Measurements from ENCODE around the gene ATP2B2.

The ATP2B2 gene

DNA sequence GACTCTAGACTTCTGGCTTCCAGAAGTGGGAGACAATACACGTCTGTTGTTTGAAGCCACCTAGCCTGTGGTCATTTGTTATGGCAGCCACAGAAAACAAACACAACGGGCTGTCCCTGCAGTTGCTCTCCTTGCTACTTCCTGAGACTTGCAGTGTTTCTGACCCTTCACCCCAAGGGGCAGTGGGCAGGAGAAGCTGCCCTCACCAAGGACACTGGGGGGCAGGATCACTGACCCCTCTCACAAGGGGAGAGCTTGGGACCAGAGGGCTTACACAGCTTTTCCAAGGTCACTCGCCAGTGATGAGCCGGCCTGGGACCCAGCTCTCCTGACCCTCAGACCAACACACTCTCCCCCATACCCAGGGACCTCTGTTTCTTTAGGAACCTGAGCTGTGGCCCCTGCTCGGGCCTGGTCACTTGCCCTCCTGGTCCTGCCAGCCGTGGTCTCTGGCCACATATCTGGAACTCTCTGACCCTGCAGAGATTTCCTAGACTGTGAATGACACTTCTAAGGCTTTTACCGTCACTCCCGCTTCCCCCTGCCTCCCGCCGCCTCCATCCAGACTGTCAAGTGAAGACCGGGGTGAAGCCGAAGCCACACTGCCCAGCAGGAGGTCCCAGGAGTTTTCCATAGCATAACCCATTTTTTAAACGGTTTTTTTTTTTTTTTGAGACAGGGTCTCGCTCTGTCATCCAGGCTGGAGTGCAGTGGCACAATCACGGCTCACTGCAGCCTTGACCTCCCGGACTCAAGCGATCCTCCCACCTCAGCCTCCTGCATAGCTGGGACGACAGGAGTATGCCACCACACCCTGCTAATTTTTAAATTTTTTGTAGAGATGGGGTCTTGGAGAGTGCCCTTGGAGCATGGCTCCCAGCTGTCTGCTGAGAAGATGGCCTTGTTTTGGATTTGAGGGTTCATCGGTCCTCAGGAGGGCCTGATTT, 4.4 kb downstream of the ATP2B2 start:
- no peaks in the 10 kb centered on the region for H3K4me1 ChIP-seq (ENCODE audit: insufficient read depth, low read length)
- no peaks in the 10 kb centered on the region for H3K9me3 ChIP-seq (ENCODE audit: insufficient read depth, low read length, severe bottlenecking)
- ATAC-seq (ENCODE audit: insufficient read depth, low read depth) (no peak), DNase-seq (no peak)
- H2AFZ ChIP-seq (ENCODE audit: low read depth, low read length) = no peak overlapping the region
- no peak for TF ChIP-seq EZH2 (IDR thresholded peaks at IDR 0.05; ENCODE audit: borderline replicate concordance, low read depth, low read length, severe bottlenecking)
- TF ChIP-seq, protein P1, sequence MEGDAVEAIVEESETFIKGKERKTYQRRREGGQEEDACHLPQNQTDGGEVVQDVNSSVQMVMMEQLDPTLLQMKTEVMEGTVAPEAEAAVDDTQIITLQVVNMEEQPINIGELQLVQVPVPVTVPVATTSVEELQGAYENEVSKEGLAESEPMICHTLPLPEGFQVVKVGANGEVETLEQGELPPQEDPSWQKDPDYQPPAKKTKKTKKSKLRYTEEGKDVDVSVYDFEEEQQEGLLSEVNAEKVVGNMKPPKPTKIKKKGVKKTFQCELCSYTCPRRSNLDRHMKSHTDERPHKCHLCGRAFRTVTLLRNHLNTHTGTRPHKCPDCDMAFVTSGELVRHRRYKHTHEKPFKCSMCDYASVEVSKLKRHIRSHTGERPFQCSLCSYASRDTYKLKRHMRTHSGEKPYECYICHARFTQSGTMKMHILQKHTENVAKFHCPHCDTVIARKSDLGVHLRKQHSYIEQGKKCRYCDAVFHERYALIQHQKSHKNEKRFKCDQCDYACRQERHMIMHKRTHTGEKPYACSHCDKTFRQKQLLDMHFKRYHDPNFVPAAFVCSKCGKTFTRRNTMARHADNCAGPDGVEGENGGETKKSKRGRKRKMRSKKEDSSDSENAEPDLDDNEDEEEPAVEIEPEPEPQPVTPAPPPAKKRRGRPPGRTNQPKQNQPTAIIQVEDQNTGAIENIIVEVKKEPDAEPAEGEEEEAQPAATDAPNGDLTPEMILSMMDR (IDR thresholded peaks at IDR 0.05; ENCODE audit: borderline replicate concordance, extremely low read depth, low read length, poor library complexity, severe bottlenecking) = no peak
- H3K36me3 ChIP-seq (ENCODE audit: insufficient read depth, low read length) = no peaks in the 10 kb centered on the region
- H3K27me3 ChIP-seq (ENCODE audit: insufficient read depth, low read length, poor library complexity) = peaks cover 24% of the 10 kb centered on the region
- no peaks in the 10 kb centered on the region for H3K79me2 ChIP-seq (ENCODE audit: insufficient read depth, low read length)
- no peak overlapping the region for H3K9ac ChIP-seq (ENCODE audit: low read depth, low read length)
- 0 out of 2 replicates have a peak, but pooled peaks cover 3% of the 10 kb centered on the region for H4K20me1 ChIP-seq (ENCODE audit: insufficient read depth, low read length)
- no peak overlapping the region for H3K4me2 ChIP-seq (ENCODE audit: insufficient read depth, low read length)
- no peak overlapping the region for H3K27ac ChIP-seq (ENCODE audit: low read length)
- H3K4me3 ChIP-seq (ENCODE audit: low read depth in 1 of 2, low read length in 2 of 2) = no peak overlapping the region

DNA sequence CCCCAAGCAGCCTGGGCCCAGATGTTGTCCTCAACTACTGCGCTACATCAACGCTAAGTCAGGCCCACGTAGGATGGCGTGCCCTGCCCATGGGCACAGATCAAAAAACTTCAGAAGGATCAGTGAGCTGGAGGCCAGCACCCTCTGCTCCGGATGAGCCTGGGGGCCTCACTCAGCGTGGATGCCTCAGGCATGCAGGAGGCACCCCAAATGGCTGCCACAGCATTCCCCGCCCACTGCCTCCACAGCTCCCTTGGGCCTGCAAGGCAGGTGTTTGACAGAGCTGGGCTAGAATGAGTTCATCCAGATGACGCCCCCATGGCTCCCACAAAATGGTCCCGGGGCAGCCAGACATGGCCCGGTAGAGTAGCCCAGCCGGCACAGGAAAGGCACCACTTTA, 7.1 kb downstream of the ATP2B2 start:
- Histone ChIP-seq H3K4me3 (ENCODE audit: low read depth in 1 of 2, low read length in 2 of 2) (no peak overlapping the region), H3K27me3 (ENCODE audit: insufficient read depth, low read length, poor library complexity) (peaks cover 7% of the 10 kb centered on the region), H3K9ac (ENCODE audit: low read depth, low read length) (no peak overlapping the region), H3K79me2 (ENCODE audit: insufficient read depth, low read length) (no peaks in the 10 kb centered on the region), H4K20me1 (ENCODE audit: insufficient read depth, low read length) (0 out of 2 replicates have a peak, but pooled peaks cover 3% of the 10 kb centered on the region), H3K9me3 (ENCODE audit: insufficient read depth, low read length, severe bottlenecking) (no peaks in the 10 kb centered on the region), H3K27ac (ENCODE audit: low read length) (no peak overlapping the region), H3K4me1 (ENCODE audit: insufficient read depth, low read length) (no peaks in the 10 kb centered on the region), H2AFZ (ENCODE audit: low read depth, low read length) (no peak overlapping the region), H3K4me2 (ENCODE audit: insufficient read depth, low read length) (no peak overlapping the region), H3K36me3 (ENCODE audit: insufficient read depth, low read length) (no peaks in the 10 kb centered on the region)
- DNase-seq (no peak), ATAC-seq (ENCODE audit: insufficient read depth, low read depth) (no peak)
- TF ChIP-seq, protein P1 (IDR thresholded peaks at IDR 0.05; ENCODE audit: borderline replicate concordance, extremely low read depth, low read length, poor library complexity, severe bottlenecking) = no peak
- no peak for TF ChIP-seq EZH2 (IDR thresholded peaks at IDR 0.05; ENCODE audit: borderline replicate concordance, low read depth, low read length, severe bottlenecking)

- H2AFZ ChIP-seq (ENCODE audit: low read depth, low read length) = no peak overlapping the region
- no peaks in the 10 kb centered on the region for H3K79me2 ChIP-seq (ENCODE audit: insufficient read depth, low read length)
- DNase-seq (no peak), ATAC-seq (ENCODE audit: insufficient read depth, low read depth) (no peak)
- no peak overlapping the region for H3K4me3 ChIP-seq (ENCODE audit: low read depth in 1 of 2, low read length in 2 of 2)
- H3K27ac ChIP-seq (ENCODE audit: low read length) = no peak overlapping the region
- no peaks in the 10 kb centered on the region for H3K4me1 ChIP-seq (ENCODE audit: insufficient read depth, low read length)
- H3K9ac ChIP-seq (ENCODE audit: low read depth, low read length) = no peak overlapping the region
- H3K27me3 ChIP-seq (ENCODE audit: insufficient read depth, low read length, poor library complexity) = peaks cover 3% of the 10 kb centered on the region
- H4K20me1 ChIP-seq (ENCODE audit: insufficient read depth, low read length) = 0 out of 2 replicates have a peak, but pooled peaks cover 3% of the 10 kb centered on the region
- H3K36me3 ChIP-seq (ENCODE audit: insufficient read depth, low read length) = no peaks in the 10 kb centered on the region
- no peak overlapping the region for H3K4me2 ChIP-seq (ENCODE audit: insufficient read depth, low read length)
- no peaks in the 10 kb centered on the region for H3K9me3 ChIP-seq (ENCODE audit: insufficient read depth, low read length, severe bottlenecking)
- TF ChIP-seq EZH2 (IDR thresholded peaks at IDR 0.05; ENCODE audit: borderline replicate concordance, low read depth, low read length, severe bottlenecking) = no peak
- TF ChIP-seq, protein P1 (IDR thresholded peaks at IDR 0.05; ENCODE audit: borderline replicate concordance, extremely low read depth, low read length, poor library complexity, severe bottlenecking) = no peak
These were observed 7.9 kb downstream of the ATP2B2 start for GRCh38 chr3:10497439-10497838.
